Measurements from ENCODE around the gene TRANK1.

TRANK1 gene

GRCh38 chr3:36786921-36787890 is 157.6 kb downstream of the TRANK1 start:
- no peak for DNase-seq

GRCh38 chr3:36784138-36784635 is 160.7 kb downstream of the TRANK1 start:
- no peak for DNase-seq

GRCh38 chr3:36777424-36778218 is 167.2 kb downstream of the TRANK1 start:
- DNase-seq, result no peak

Measured in DMS79 treated with DMSO at 0.1 percent for 48 hours (cell line).